SK-N-DZ (cell line): ENCODE data around the gene CAMK1.

Experiments used
- DNase-seq: peaks from one replicate; pipeline ENCODE4 v3.0.0-alpha.2; 2015; ENCODE audit warnings: low spot score

CAMK1 gene

GRCh38 chr3:9793161-9793781, 23.5 kb upstream of the CAMK1 start:
- DNase-seq = peak; percentile 67

GRCh38 chr3:9792405-9793160, 22.8 kb upstream of the CAMK1 start, which contains the start of the genes ARPC4 and TADA3:
TSS of gene ARPC4 (plus strand) at chr3:9793082. CDS start at chr3:9793122, 40 bp downstream.
TSS of gene TADA3 (minus strand) at chr3:9792473. CDS start at chr3:9791466, 1,007 bp downstream.
- peak; percentile 99 for DNase-seq

GRCh38 chr3:9791790-9792404, 22.1 kb upstream of the CAMK1 start:
- DNase-seq = no peak

DNA sequence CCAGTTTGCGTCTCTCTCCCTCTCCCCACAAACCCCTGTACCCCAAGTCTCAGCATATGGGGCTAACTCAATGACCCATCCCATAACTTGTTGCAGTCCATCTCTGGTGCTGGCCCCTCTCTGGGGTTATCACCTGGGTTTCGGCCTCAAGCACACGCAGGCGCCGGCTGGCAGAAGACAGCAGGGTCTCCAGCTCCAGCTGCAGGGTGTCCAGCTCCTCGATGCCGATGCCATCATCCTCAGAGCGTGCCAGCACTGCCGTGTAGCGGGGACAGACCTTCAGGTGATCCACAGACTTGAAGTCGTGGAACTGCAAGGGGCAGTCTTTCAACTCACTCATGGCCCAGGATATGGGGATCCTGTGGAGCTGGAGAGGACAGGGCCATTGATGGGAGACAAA, 21.4 kb upstream of the CAMK1 start:
- DNase-seq = no peak

DNA sequence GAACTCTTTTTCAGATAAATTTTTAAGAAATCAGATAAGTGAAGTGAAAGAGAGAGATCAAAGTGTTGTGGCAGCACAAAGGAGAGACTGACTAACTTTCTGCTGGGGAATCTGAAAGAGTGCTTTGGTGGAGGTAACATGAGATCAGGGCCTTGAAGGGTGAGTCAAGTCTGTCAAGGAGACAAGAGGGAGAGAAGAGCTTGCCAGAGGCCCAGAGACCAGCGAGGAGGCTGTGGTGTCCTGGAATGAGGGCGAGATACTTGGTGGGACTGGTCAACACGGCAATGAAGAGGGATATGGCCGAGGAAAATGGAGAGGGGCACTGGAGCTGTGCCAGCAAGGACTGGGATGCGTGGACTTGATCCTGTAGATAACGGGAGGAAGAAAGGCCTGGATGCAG, 18.0 kb upstream of the CAMK1 start:
- DNase-seq = no peak

GRCh38 chr3:9786825-9787669, 17.3 kb upstream of the CAMK1 start:
- no peak for DNase-seq

DNA sequence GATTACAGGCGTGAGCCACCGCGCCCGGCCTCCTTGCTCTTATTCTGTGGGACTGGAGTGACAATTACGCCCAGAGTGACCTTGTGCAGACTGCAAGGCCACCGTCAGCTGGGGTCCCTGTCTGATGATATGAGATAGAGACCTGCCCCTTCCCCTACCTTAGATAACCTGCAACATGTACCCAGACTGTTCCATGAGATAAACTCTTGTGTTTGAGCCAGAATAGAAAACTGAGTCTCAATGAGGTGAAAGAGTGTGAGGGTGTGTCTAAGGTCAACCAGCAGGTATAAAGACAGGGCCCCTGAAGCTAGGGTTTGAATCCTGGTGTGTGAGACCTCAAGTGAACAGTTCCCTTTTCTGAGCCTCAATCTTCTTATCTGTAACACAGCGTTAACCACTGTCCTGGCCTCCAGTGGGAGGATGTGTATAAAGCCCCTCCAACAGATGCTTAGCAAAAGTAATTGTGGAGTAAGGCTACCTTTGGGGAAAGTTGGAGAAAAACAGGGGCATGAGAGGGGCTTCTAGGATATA, 16.5 kb upstream of the CAMK1 start:
- DNase-seq = no peak

GRCh38 chr3:9785602-9786001, 15.9 kb upstream of the CAMK1 start:
- peak; percentile 75 for DNase-seq

- no peak for DNase-seq
These were observed 15.2 kb upstream of the CAMK1 start for GRCh38 chr3:9784965-9785364.

DNA sequence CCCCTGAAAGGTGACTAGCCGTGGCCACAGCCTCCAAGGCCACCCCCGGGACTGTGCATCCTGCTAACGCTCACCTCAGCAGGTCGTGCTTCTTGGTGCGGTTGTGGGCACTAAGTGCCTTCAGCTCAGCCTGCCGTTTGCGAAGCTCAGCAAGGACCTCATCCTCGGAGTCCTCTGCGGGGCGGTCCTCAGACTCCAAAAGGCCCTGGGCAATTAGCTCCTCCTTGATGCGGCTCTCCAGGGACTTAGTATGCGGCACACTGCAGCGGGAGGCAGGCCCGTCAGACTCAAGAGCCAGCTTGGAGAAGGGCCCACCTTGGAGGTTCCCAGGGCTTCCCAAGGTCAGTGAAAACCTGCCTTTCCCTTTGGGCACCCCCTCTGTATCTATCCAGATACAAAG, 14.2 kb upstream of the CAMK1 start:
- no peak for DNase-seq

DNA sequence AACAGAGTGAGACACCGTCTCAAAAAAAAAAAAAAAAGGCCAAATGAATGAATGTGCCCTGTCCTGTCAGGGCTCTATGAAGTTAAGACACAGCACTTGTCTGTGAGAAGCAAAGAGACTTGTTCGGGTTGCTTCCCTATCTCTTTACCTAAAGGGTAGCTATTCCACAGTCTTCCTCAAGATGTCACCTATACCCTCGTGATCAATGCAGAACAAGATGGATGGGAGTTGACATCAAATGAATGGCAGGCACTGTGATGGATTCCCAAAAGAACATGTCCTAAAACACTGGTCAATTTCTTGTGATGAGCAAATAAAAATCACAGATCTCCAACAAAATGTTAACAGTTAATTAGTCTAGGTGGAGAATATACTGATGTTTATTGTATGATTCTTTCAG, 13.0 kb upstream of the CAMK1 start:
- no peak for DNase-seq

- no peak for DNase-seq
These were observed 12.3 kb upstream of the CAMK1 start for GRCh38 chr3:9781978-9782603.

DNA sequence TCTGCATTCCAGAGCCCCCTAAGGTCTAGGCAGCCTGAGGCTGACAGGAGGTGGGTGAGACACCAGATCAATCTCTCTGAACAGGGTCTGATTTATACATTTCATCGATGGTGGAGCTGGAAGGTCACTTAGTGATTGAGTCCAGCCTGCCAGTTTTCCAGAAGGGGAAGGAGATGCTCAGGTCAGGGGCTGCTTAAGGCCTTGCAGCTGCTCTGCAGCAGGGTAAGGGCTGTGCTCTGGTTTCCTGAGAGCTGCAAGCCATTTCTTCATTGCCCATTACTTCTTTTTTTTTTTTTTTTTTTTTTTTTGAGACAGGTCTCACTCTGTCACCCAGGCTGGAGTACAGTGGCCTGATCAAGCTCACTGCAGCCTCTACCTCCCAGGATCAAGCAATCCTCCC, 11.8 kb upstream of the CAMK1 start:
- no peak for DNase-seq

DNA sequence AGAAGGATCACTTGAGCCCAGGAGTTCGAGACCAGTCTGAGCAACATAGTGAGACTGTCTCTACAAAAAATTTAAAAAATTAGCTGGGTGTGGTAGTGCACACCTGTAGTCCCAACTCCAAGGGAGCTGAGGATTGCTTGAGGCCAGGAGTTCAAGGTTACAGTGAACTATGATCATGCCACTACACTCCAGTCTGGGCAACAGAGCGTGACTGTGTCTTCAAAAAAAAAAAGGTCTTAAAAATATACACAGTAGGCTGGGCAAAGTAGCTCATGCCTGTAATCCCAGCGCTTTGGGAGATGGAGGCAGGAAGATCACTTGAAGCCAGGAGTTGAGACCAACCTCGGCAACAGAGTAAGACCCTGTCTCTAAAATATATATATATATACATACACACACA, 11.2 kb upstream of the CAMK1 start:
- DNase-seq = no peak

DNA sequence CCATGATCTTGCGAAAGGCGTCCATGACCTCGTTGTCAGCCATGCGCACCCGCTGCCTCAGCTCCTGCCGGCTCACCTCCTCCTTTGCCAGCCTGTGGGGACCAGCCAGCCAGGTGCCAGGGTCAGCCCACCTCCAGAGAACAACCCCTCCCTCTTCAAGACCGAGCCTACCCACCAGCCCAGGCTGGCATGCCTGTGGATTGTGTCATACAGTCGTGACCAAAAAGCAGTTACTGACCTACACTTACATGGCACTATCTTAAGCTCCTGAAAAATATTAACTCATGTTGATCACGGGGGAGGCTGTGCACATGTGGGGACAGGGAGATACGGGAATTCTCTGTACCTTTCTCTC, 10.7 kb upstream of the CAMK1 start:
- DNase-seq = no peak

DNA sequence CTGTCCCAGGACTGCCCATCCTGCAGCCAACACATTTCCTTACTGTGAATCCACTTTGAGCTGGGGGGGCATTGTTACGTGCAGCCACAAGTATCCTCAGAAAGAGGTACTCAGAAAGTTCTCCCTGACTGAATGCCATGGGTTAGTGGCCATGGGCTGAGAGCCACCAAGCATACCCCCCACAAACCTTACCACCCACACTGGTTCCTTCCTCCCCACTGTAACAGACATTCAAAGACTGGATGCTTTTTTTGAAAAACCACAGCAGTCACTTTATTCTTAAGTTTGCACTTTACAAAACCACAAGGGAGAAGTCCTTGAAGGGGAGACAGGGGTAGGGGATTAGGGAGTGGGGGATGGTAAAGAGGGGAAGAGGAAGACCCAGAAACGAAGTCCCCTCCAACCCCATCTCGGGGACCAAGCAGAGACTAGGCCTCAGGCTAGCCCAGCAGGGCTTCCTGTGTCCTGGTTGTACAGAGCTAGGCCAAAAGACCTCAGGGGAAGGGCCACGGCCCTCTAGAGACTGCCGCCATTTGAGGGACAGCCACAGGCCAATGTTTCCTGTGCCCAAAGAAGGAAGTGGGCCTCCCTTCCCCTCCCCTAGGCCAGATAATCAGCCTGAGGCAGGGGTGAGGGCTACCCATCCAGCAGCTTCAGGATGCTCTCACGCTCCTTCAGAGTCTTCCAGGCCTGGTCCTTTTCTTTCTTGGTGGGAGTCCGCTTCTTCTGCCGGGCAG, 10.1 kb upstream of the CAMK1 start:
- no peak for DNase-seq

DNA sequence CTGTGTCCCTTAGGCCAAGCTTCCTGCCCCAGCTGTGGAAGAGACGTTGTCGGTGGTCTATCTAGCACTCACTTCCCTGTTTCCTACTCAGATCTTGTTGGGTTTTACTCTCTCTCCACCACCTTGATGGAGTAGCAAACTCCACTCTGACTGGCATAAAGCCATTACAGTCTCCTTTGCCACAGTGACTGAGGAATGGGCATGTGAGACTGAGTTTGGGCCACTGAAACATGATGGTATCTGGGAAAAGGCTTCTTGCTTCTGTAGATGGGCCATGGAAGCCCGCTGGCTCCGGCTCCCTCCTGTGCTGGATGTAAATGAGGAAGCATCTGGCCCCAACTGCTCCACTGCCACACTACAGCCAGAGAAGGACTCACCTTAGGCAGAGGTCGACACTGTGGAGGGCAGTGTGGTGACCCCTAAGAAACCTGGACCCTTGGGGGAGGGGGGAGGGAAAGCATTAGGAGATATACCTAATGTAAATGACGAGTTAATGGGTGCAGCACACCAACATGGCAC, 9.4 kb upstream of the CAMK1 start:
- DNase-seq = no peak

GRCh38 chr3:9778143-9779074, 8.7 kb upstream of the CAMK1 start:
- no peak for DNase-seq

GRCh38 chr3:9777694-9778021, 7.9 kb upstream of the CAMK1 start:
- DNase-seq = no peak
